Measurements from ENCODE around the gene ELFN2. TPM values are rescaled to one million over a fixed set of nuclear protein-coding genes. Genes with fewer than 3 reads are reported as not detected.

Gene ELFN2
- total RNA-seq, 1 donor from 2014 or later: 4.2 TPM

GRCh38 chr22:37457093-37457893, 30.0 kb upstream of the ELFN2 start:
- Mint-ChIP-seq H3K27ac (no peak overlapping the region), H3K27me3 (ENCODE audit: low read depth) (peaks cover 46% of the 10 kb centered on the region), H3K4me1 (peaks cover 12% of the 10 kb centered on the region), H3K36me3 (no peaks in the 10 kb centered on the region), H3K4me3 (no peak overlapping the region), H3K9me3 (no peaks in the 10 kb centered on the region)
- TF ChIP-seq, protein P1, sequence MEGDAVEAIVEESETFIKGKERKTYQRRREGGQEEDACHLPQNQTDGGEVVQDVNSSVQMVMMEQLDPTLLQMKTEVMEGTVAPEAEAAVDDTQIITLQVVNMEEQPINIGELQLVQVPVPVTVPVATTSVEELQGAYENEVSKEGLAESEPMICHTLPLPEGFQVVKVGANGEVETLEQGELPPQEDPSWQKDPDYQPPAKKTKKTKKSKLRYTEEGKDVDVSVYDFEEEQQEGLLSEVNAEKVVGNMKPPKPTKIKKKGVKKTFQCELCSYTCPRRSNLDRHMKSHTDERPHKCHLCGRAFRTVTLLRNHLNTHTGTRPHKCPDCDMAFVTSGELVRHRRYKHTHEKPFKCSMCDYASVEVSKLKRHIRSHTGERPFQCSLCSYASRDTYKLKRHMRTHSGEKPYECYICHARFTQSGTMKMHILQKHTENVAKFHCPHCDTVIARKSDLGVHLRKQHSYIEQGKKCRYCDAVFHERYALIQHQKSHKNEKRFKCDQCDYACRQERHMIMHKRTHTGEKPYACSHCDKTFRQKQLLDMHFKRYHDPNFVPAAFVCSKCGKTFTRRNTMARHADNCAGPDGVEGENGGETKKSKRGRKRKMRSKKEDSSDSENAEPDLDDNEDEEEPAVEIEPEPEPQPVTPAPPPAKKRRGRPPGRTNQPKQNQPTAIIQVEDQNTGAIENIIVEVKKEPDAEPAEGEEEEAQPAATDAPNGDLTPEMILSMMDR (IDR thresholded peaks at IDR 0.05; ENCODE audit: unreplicated experiment): peak; percentile 94
- peak; percentile 67 to 91 for DNase-seq (ENCODE audit: low spot score in 2 of 2, unreplicated experiment in 2 of 2)

DNA sequence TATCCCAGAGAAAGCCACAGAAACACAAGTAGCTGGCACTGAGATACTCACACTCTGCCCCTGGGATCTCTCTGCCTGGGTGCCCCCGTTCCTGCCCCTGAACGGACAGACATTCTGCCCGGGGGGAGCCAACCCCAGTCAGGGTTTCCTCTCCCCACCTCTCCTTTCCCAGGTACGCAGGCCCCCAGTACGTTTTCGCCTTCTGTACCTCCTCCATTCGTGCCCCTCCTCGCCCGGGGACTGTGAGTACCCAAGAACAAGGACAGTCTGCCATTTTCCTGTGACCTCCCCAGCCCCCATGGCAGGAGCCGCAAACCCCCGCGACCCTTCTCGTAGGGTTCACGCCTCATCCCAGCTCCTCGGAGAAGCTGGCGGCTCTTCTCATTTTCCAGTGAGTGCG, 29.1 kb upstream of the ELFN2 start:
- H3K9me3 Mint-ChIP-seq: no peaks in the 10 kb centered on the region
- no peak overlapping the region for H3K27ac Mint-ChIP-seq
- no peak overlapping the region for H3K4me3 Mint-ChIP-seq
- TF ChIP-seq, protein P1 (IDR thresholded peaks at IDR 0.05; ENCODE audit: unreplicated experiment): no peak
- H3K27me3 Mint-ChIP-seq (ENCODE audit: low read depth): peaks cover 39% of the 10 kb centered on the region
- H3K4me1 Mint-ChIP-seq: peaks cover 12% of the 10 kb centered on the region
- no peak for DNase-seq (ENCODE audit: low spot score in 2 of 2, unreplicated experiment in 2 of 2)
- no peaks in the 10 kb centered on the region for H3K36me3 Mint-ChIP-seq

DNA sequence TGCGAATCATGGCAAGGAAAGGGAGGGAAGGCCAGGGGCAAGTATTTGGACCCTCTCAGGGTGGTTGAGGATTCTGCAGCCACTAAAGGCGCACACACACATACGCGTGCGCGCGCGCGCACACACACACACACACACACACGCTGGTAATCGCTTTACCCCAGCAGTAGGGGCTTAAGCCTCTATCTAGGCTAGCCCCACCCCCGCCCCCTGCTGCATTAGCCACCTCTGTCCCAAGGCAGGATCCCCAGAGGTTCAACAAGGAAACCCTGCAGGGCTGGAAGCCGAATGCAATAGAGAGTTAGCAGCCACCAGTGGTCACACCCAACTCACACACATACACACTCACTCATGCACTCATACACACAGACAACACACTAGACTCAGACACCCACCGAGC, 28.6 kb upstream of the ELFN2 start:
- TF ChIP-seq, protein P1 (IDR thresholded peaks at IDR 0.05; ENCODE audit: unreplicated experiment): no peak
- Mint-ChIP-seq H3K9me3 (peaks cover 4% of the 10 kb centered on the region), H3K36me3 (no peaks in the 10 kb centered on the region), H3K4me3 (no peak overlapping the region), H3K4me1 (peaks cover 12% of the 10 kb centered on the region), H3K27me3 (ENCODE audit: low read depth) (peaks cover 42% of the 10 kb centered on the region), H3K27ac (peak overlapping the region; percentile 65)
- no peak for DNase-seq (ENCODE audit: low spot score in 2 of 2, unreplicated experiment in 2 of 2)

- Mint-ChIP-seq H3K9me3 (peaks cover 5% of the 10 kb centered on the region), H3K4me3 (no peak overlapping the region)
Measured at GRCh38 chr22:37454857-37455686, 27.8 kb upstream of the ELFN2 start.

DNA sequence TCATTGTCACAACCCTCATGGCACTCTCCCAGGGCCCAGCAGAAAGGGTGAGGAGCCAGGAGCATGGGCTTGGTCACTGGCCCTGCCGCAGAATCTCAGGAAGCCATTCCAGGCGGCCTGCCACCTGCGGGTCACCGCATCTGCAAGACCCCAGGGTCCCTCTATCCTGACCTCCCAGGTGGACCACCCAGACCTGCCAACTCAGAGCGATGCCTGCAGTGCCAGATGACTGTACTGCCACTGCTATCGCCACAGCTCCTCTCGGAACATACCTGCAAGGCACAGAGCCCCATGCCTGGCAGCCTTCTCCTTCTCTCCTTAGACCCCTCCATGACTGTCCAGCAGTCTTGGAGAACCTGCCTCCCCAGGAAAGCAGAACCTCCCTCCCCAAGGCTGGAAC, 26.4 kb upstream of the ELFN2 start:
- Mint-ChIP-seq H3K27ac (no peak overlapping the region), H3K4me3 (no peak overlapping the region), H3K9me3 (peaks cover 5% of the 10 kb centered on the region), H3K27me3 (ENCODE audit: low read depth) (peaks cover 31% of the 10 kb centered on the region), H3K36me3 (no peaks in the 10 kb centered on the region), H3K4me1 (peaks cover 27% of the 10 kb centered on the region)
- TF ChIP-seq, protein P1 (IDR thresholded peaks at IDR 0.05; ENCODE audit: unreplicated experiment): no peak
- DNase-seq (ENCODE audit: low spot score in 2 of 2, unreplicated experiment in 2 of 2): no peak

More at GRCh38 chr22:37454857-37455686, 27.8 kb upstream of the ELFN2 start:
- H3K36me3 Mint-ChIP-seq: no peaks in the 10 kb centered on the region
- peaks cover 42% of the 10 kb centered on the region for H3K27me3 Mint-ChIP-seq (ENCODE audit: low read depth)
- peaks cover 16% of the 10 kb centered on the region for H3K4me1 Mint-ChIP-seq
- no peak for DNase-seq (ENCODE audit: low spot score in 2 of 2, unreplicated experiment in 2 of 2)
- H3K27ac Mint-ChIP-seq: peak overlapping the region; percentile 65
- TF ChIP-seq, protein P1 (IDR thresholded peaks at IDR 0.05; ENCODE audit: unreplicated experiment): no peak

All from mesothelial cell of epicardium (in vitro differentiated cells).